GM12878 (cell line): Measurements from ENCODE around the gene FUT8. TPM values are rescaled to one million over a fixed set of nuclear protein-coding genes. Genes with fewer than 3 reads are reported as not detected.
A peak's percentile ranks its signal among the peaks of the same experiment; 100 is the strongest.

Source experiments
- ATAC-seq: fragments of 200-7000 bp; cut with Tn5 transposase; 3 replicates; pipeline ENCODE4 v1.9.1; 2020; ENCODE audit warnings: mild to moderate bottlenecking, moderate library complexity
- BruUV-seq: library from RNA; stranded (reverse); fragments of 400-500 nt; replicated peaks from 2 replicates; lab custom pipeline; 2021; lab: Mats Ljungman, UMichigan
- CTCF ChIA-PET: fragments of 300-600 bp; sonication (Branson Sonifier 250); formaldehyde crosslinking; extraction: SDS; loops from one replicate; lab custom pipeline; 2021; ENCODE audit warnings: inconsistent platforms; lab: Yijun Ruan, JAX
- POLR2A ChIA-PET: fragments of 350-600 bp; formaldehyde crosslinking; extraction: SDS; loops from one replicate; lab custom pipeline; 2021; ENCODE audit warnings: inconsistent platforms; lab: Charles Lee
- RAD21 ChIA-PET: fragments of 300-600 bp; sonication (Branson Sonifier 250); formaldehyde crosslinking; loops from one replicate; lab custom pipeline; 2023; ENCODE audit warnings: antibody characterized with exemption; ENCODE audit not compliant: unreplicated experiment; lab: Charles Lee
- SMC1A ChIA-PET: fragments of 300-600 bp; sonication (Branson Sonifier 250); formaldehyde crosslinking; loops from one replicate; lab custom pipeline; 2023; ENCODE audit not compliant: unreplicated experiment, uncharacterized antibody; lab: Charles Lee
- DNase-seq: peaks from one replicate; pipeline ENCODE4 v3.0.0-alpha.2; 2011; ENCODE audit warnings: low read depth, low spot score
- FAIRE-seq: peaks from 3 replicates; lab custom pipeline; 2011; peaks lifted over from hg19 to GRCh38; lab: Jason Lieb, UNC
- H2AFZ ChIP-seq: 2 replicates; pipeline ENCODE4 v1.6.0; 2011; ENCODE audit warnings: low read depth, low read length, control low read depth; ENCODE audit not compliant: control insufficient read depth
- H3K27ac ChIP-seq: 2 replicates; pipeline ENCODE4 v1.5.1; 2011; ENCODE audit warnings: control low read depth; ENCODE audit not compliant: control insufficient read depth, insufficient read depth
- H3K27me3 ChIP-seq, 2 experiments: replicated peaks in 1 of 2; 2 replicates each; pipeline versions ENCODE4 v1.6.0 to v1.6.1; 2011; ENCODE audit warnings: low read length in 1 of 2; ENCODE audit not compliant: control insufficient read depth in 2 of 2, insufficient read depth in 2 of 2
- H3K36me3 ChIP-seq, 2 experiments: 2 replicates each; pipeline ENCODE4 v1.5.1; 2011; ENCODE audit warnings: low read length in 1 of 2; ENCODE audit not compliant: control insufficient read depth in 2 of 2, insufficient read depth in 2 of 2
- H3K4me1 ChIP-seq: 2 replicates; pipeline ENCODE4 v1.6.1; 2011; ENCODE audit warnings: mild to moderate bottlenecking, low read length, moderate library complexity, mixed read lengths; ENCODE audit not compliant: control insufficient read depth, insufficient read depth
- H3K4me2 ChIP-seq: 2 replicates; pipeline ENCODE4 v1.6.0; 2011; ENCODE audit warnings: control low read depth; ENCODE audit not compliant: control insufficient read depth, insufficient read depth
- H3K4me3 ChIP-seq: fragments of 200-600 bp; sonication (generic); 2 replicates; pipeline ENCODE4 v1.5.1; 2016
- H3K79me2 ChIP-seq: 2 replicates; pipeline ENCODE4 v1.6.0; 2011; ENCODE audit warnings: low read length; ENCODE audit not compliant: control insufficient read depth, insufficient read depth
- H3K9ac ChIP-seq: 2 replicates; pipeline ENCODE4 v1.8.0; 2011; ENCODE audit warnings: low read length, control low read depth, mixed read lengths; ENCODE audit not compliant: control insufficient read depth, insufficient read depth
- H3K9me3 ChIP-seq: replicated peaks from 3 replicates; pipeline ENCODE4 v1.5.1; 2011; ENCODE audit warnings: mild to moderate bottlenecking, low read length; ENCODE audit not compliant: control insufficient read depth, insufficient read depth
- H4K20me1 ChIP-seq: 2 replicates; pipeline ENCODE4 v1.6.0; 2011; ENCODE audit not compliant: control insufficient read depth, insufficient read depth
- BACH1 ChIP-seq: fragments of 450-650 bp; IDR thresholded peaks from 2 replicates; pipeline ENCODE4 v1.6.1; 2017; ENCODE audit warnings: mild to moderate bottlenecking, borderline replicate concordance
- BCL3 ChIP-seq: IDR thresholded peaks from 2 replicates; pipeline ENCODE4 v1.6.1; 2011; ENCODE audit warnings: borderline replicate concordance, low read depth, mild to moderate bottlenecking, moderate library complexity, low read length; ENCODE audit not compliant: insufficient read depth, poor library complexity, severe bottlenecking
- CHD4 ChIP-seq: fragments of 200-600 bp; sonication (generic); IDR thresholded peaks from 2 replicates; pipeline ENCODE4 v1.6.1; 2016; ENCODE audit warnings: mild to moderate bottlenecking
- CREB1 ChIP-seq: IDR thresholded peaks from 2 replicates; pipeline ENCODE4 v1.6.1; 2012; ENCODE audit warnings: low read depth, mild to moderate bottlenecking, inconsistent platforms
- E2F8 ChIP-seq: fragments of 450-650 bp; IDR thresholded peaks from 2 replicates; pipeline ENCODE4 v1.6.1; 2018; ENCODE audit warnings: mild to moderate bottlenecking, low read depth, moderate library complexity; ENCODE audit not compliant: partially characterized antibody
- EED ChIP-seq: sonication (generic); IDR thresholded peaks from 2 replicates; pipeline ENCODE4 v1.6.1; 2016; ENCODE audit warnings: antibody characterized with exemption, low read depth
- JUNB ChIP-seq: IDR thresholded peaks from 2 replicates; pipeline ENCODE4 v1.6.1; 2016; ENCODE audit warnings: antibody characterized with exemption, mild to moderate bottlenecking
- MLLT1 ChIP-seq: fragments of 450-650 bp; IDR thresholded peaks from 2 replicates; pipeline ENCODE4 v1.6.1; 2016; ENCODE audit warnings: mild to moderate bottlenecking
- NR2C1 ChIP-seq: fragments of 450-650 bp; IDR thresholded peaks from 2 replicates; pipeline ENCODE4 v1.6.1; 2017; ENCODE audit warnings: antibody characterized with exemption, mild to moderate bottlenecking, moderate library complexity
- RB1 ChIP-seq: fragments of 450-650 bp; formaldehyde crosslinking; IDR thresholded peaks from 2 replicates; pipeline ENCODE4 v1.6.1; 2017; ENCODE audit warnings: mild to moderate bottlenecking, borderline replicate concordance
- RCOR1 ChIP-seq: conservative IDR thresholded peaks from 2 replicates; pipeline ENCODE4 v1.6.1; 2012; ENCODE audit warnings: low read depth, low read length, improper control_type of control experiment
- STAT1 ChIP-seq: fragments of 450-650 bp; conservative IDR thresholded peaks from 2 replicates; pipeline ENCODE4 v1.6.1; 2014; ENCODE audit warnings: antibody characterized with exemption, mild to moderate bottlenecking
- YBX1 ChIP-seq: fragments of 450-650 bp; IDR thresholded peaks from 2 replicates; pipeline ENCODE4 v1.6.1; 2016; ENCODE audit warnings: antibody characterized with exemption
- ZNF217 ChIP-seq: fragments of 450-650 bp; IDR thresholded peaks from 2 replicates; pipeline ENCODE4 v1.6.1; 2017; ENCODE audit warnings: antibody characterized with exemption, mild to moderate bottlenecking
- WGBS: methylation state at CpG from one replicate; pipeline ENCODE4 v1.1.6; 2016; ENCODE audit warnings: low lambda C conversion rate; ENCODE audit not compliant: insufficient replicate concordance, insufficient coverage; ENCODE audit errors: missing lambda C conversion rate; 5-methylcytosine and 5-hydroxymethylcytosine counted together
- in situ Hi-C: fragments of 300-500 bp; cut with MboI; formaldehyde crosslinking; loops from 9 replicates; pipeline ENCODE4 v1.14.3; 2018; ENCODE audit warnings: mixed read lengths
- intact Hi-C: fragments of 100-400 bp; cut with micrococcal nuclease; formaldehyde crosslinking; loops from one replicate; pipeline ENCODE4 v1.14.2; 2022; ENCODE audit not compliant: unreplicated experiment
- polyA plus RNA-seq, 11 experiments: library from polyadenylated mRNA; depleted of rRNA in 4 of 11; unstranded in 6 of 11; stranded (reverse) in 5 of 11; fragments of >200 nt; fragmentation: Nextera tagmentation in 4 of 11; fragmentation: Illumina TruSeq in 1 of 11; extraction: Ambion mirVana in 4 of 11; extraction: Trizol in 1 of 11; gene quantifications; 1 replicate in 1 of 11; 2 replicates in 10 of 11; pipeline versions ENCODE4 v1.2.1 to v1.2.3, GENCODE V29; 2011 to 2016; ENCODE audit warnings: inconsistent platforms in 2 of 11, missing spikeins in 2 of 11, low read depth in 1 of 11
- total RNA-seq, 4 experiments: library from RNA; depleted of rRNA in 3 of 4; stranded (reverse); fragments of >200 nt in 3 of 4; fragmentation: Illumina TruSeq in 1 of 4; extraction: Trizol in 1 of 4; gene quantifications; 2 replicates each; pipeline versions ENCODE4 v1.2.1 to v1.2.3, GENCODE V29; 2013 to 2021
- TF ChIP-seq, protein P1 (sequence below): fragments of 450-650 bp; IDR thresholded peaks from 2 replicates; pipeline ENCODE4 v1.6.1; 2018; ENCODE audit warnings: borderline replicate concordance, mild to moderate bottlenecking; ENCODE audit not compliant: partially characterized antibody

The FUT8 gene
- total and polyA plus RNA-seq, 10 of the 15 experiments (the other 5 are each of a cell fraction or from before 2014, with no cell fraction given), result 21.3 to 106 (median 66.3) TPM

DNA sequence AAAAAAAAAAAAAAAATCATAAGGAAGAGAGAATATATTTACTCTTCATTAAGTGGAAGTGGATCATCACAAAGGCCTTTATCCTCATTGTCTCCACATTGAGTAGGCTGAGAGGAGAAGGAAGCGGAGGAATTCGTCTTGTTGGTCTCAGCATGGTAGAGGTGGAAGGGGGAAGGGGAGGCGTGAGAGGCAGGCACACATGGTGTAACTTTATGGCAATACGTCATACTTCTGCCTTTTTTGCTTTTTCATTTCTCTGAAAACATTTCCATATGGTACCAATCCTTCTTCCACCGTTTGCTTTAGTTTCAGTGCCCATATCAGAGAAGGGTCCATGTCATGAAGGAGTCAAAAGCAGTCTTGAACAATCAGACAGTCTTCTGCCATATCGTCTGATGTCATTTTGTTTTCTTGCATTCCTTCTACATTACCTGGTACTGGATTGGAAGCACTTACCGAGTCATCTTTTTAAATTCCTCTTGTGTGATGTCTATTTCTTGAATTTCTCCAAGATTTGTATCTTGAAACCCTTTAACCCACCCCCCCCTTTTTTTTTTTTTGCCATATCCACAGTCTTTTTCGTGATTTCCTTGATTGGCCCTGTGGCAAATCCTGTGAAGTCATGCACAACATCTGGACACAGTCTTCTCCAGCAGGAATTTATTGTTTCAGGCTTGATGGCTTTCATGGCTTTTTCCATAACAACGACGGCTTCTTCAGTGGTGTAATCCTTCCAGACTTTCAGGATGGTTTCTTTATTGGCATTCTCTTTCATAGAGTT, 8.9 kb downstream of the FUT8 start:
- DNase-seq (no peak), FAIRE-seq (peak; percentile 18), ATAC-seq (no peak)
- no peak overlapping the region for H3K4me3 ChIP-seq
- no peak overlapping the region for H3K27ac ChIP-seq
- no peak overlapping the region for H2AFZ ChIP-seq
- CTCF ChIA-PET, result interaction anchor here (0.6 kb wide), 1 partner anchor 12 kb away, joined by 4 read pairs; no protein-coding TSS in a partner anchor
- H3K4me2 ChIP-seq, result no peak overlapping the region
- no peaks in the 10 kb centered on the region; the same call in 1 of the 3 replicates for H3K9me3 ChIP-seq
- POLR2A ChIA-PET, result interaction anchor here (0.7 kb wide), 1 partner anchor 12 kb away, joined by 4 read pairs; no protein-coding TSS in a partner anchor
- H3K79me2 ChIP-seq, result peaks cover 83% of the 10 kb centered on the region
- no peak overlapping the region for H3K9ac ChIP-seq
- BruUV-seq, result no TSS peak
- SMC1A ChIA-PET, result interaction anchor here (2.6 kb wide), 1 partner anchor 56 kb away, joined by 12 read pairs; no protein-coding TSS in a partner anchor
- RAD21 ChIA-PET, result interaction anchor here (0.6 kb wide), 1 partner anchor 183 kb away, joined by 3 read pairs; no protein-coding TSS in a partner anchor
- 0 out of 2 replicates have a peak, but pooled peaks cover 3% of the 10 kb centered on the region for H3K4me1 ChIP-seq
- WGBS, result 85% methylated on average over 10 of the region's 10 CpGs
- intact Hi-C loops, result no loop called here
- H4K20me1 ChIP-seq, result no peaks in the 10 kb centered on the region
- in situ Hi-C loops, result loop anchor here (5.0 kb wide), 1 partner anchor 401 kb away; no protein-coding TSS in a partner anchor
- H3K36me3 ChIP-seq, result no peaks in the 10 kb centered on the region; a peak in 1 of 4 replicates
- no peaks in the 10 kb centered on the region for H3K27me3 ChIP-seq
- TF ChIP-seq NR2C1 (no peak), CREB1 (no peak), BCL3 (no peak), MLLT1 (no peak), CHD4 (no peak), YBX1 (no peak), RB1 (no peak), JUNB (no peak), EED (no peak), E2F8 (no peak), STAT1 (no peak), RCOR1 (no peak), BACH1 (no peak), ZNF217 (no peak)
- TF ChIP-seq, protein P1, sequence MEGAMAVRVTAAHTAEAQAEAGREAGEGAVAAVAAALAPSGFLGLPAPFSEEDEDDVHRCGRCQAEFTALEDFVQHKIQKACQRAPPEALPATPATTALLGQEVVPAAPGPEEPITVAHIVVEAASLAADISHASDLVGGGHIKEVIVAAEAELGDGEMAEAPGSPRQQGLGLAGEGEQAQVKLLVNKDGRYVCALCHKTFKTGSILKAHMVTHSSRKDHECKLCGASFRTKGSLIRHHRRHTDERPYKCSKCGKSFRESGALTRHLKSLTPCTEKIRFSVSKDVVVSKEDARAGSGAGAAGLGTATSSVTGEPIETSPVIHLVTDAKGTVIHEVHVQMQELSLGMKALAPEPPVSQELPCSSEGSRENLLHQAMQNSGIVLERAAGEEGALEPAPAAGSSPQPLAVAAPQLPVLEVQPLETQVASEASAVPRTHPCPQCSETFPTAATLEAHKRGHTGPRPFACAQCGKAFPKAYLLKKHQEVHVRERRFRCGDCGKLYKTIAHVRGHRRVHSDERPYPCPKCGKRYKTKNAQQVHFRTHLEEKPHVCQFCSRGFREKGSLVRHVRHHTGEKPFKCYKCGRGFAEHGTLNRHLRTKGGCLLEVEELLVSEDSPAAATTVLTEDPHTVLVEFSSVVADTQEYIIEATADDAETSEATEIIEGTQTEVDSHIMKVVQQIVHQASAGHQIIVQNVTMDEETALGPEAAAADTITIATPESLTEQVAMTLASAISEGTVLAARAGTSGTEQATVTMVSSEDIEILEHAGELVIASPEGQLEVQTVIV, result no peak
